Cardiac atrium fibroblast (primary cell): Measurements from ENCODE around the gene SLCO1C1. TPM values are rescaled to one million over a fixed set of nuclear protein-coding genes. Genes with fewer than 3 reads are reported as not detected.

Experiments used
- total RNA-seq: library from RNA; depleted of rRNA; stranded (reverse); fragments of >200 nt; gene quantifications from 2 replicates; pipeline ENCODE4 v1.2.3, GENCODE V29; 2015

SLCO1C1 gene
- total RNA-seq, result 0.18 and 0.32 TPM in 2 replicates

GRCh38 chr12:20695232-20695631 is at the start of gene SLCO1C1:
Gene SLCO1C1, plus strand, starts transcription at chr12:20695332. Its CDS starts 4,245 bp downstream, at chr12:20699577.

Other genes with a start within 250 kb of the SLCO1C1 start
- not detected in 2 replicates for gene SLCO1B3, start 115.4 kb downstream of the SLCO1C1 start, total RNA-seq